Right ventricle myocardium superior (tissue), 1 donor: ENCODE measurements around the gene NR4A3. TPM values are rescaled to one million over a fixed set of nuclear protein-coding genes. Genes with fewer than 3 reads are reported as not detected.
"Not testable (repeated sequence)": the region's sequence is repeated elsewhere in the genome, so short reads cannot be mapped to it uniquely, and the experiment has no call there.

Experiments used
- ATAC-seq: fragments of 200-7000 bp; cut with Tn5 transposase; one replicate; pipeline ENCODE4 v1.9.1; 2020; ENCODE audit warnings: mild to moderate bottlenecking; ENCODE audit not compliant: poor library complexity
- DNase-seq: peaks from one replicate; pipeline ENCODE4 v3.0.0-alpha.2; 2020
- intact Hi-C: fragments of 100-400 bp; cut with DNase I; formaldehyde crosslinking; loops from one replicate; pipeline ENCODE4 v1.11.2; 2022
- long read RNA-seq: library from polyadenylated mRNA; unstranded; transcript quantifications from one replicate; pipeline ENCODE4 v2.0.0, GENCODE V29; 2021
- total RNA-seq: library from RNA; stranded (reverse); fragmentation: NEBNext Ultra II Directional; extraction: Animal tissue kit (Norgen Biotek cat#: 25700); gene quantifications from one replicate; pipeline ENCODE4 v1.2.1, GENCODE V29; 2021
- donor health status: DM: no; HTN: yes; CAD: no; lungs with severe emphysema.

Gene NR4A3
- total RNA-seq, result 3.7 TPM
- long read RNA-seq, partial matches to known transcripts, result 2 of 2 reads
- long read RNA-seq, other reads (novel, unspliced or antisense), result 0 of 2 reads

DNA sequence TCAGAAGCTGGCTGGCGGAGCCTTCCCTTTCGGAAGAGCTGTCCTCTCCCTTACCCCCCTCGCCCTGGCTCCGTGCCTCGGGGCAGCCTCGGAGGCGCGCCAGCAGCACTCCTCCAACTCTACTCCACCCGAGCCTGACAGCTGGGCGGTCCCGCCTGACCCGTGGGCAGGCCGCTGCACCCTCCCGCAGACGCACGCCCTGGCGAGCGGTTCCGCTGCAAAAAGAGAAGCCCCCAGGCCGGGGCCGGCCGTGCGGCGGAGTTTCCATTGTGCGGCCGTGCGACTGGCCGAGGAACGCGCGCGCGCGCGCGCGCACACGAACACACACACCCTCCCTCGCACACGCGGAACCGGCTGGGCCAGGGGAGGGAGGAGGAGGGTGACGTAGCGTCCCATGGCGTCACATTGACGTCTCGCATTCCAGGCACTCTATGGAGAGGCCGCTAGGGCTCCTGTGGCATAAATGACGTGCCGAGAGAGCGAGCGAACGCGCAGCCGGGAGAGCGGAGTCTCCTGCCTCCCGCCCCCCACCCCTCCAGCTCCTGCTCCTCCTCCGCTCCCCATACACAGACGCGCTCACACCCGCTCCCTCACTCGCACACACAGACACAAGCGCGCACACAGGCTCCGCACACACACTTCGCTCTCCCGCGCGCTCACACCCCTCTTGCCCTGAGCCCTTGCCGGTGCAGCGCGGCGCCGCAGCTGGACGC is at the start of gene NR4A3:
Gene NR4A3, plus strand, starts transcription at position 490 of the 713 bp plus-strand sequence. CDS start 6,158 bp downstream, outside the sequence.
- DNase-seq, result peak; percentile 96
- ATAC-seq, result peak; percentile 81
- intact Hi-C loops, result loop anchor here (10.0 kb wide), 2 partner anchors 73 to 467 kb away; no protein-coding TSS in a partner anchor

DNA sequence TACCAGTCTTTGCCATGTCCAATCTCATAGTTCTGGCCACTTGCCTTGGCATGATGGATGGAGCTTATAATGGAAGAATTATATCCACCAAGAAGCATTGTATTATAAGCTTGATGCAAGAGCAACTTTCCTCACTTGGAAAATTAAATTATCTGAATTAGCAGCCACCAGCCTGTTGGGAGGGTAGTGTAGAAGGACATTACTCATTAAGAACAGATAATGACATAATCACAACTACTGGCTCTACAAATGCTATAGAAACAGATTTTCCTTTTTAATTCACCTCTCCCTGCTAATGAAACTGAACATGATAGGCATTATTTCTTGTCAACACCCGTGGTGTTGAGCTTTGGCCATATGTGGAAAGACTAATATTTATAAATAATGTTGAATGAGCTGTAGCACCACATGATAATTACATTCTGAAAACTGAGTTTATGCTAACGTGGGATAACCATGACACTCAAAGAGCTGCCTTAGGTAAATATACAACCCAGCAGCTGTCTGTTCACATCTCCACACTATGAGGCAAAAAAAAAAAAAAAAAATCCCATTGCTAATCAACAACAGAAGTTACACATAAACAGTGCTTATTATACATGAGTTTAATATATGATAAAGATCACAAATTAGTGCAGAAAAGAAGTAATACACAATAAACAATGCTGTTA is 48.1 kb upstream of the NR4A3 start:
- intact Hi-C loops, result no loop called here
- DNase-seq (no peak), ATAC-seq (no peak)

- DNase-seq (no peak), ATAC-seq (no peak)
- intact Hi-C loops, result no loop called here
These were observed 43.4 kb upstream of the NR4A3 start for GRCh38 chr9:99778308-99778707.

DNA sequence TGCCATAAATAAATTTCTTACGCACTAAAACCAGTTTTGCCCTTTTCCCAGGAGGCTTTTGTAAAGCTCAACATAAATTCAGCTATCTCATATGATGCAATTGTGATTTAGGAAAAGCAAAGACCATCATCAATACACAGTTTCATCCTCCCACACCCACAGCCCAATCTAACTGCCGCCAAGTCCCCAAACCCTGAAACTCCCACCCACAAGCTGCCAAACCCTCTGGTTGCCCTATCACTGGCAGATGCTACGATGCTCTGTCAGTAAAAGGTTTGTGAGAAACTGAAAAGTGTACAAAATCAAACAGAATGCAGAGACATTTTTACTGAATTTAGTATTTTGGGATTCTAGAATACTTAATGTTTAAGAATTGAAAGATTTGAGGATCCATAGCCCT is 42.8 kb upstream of the NR4A3 start:
- ATAC-seq (no peak), DNase-seq (no peak)
- intact Hi-C loops, result no loop called here

GRCh38 chr9:99779277-99779676 is 42.4 kb upstream of the NR4A3 start:
- intact Hi-C loops, result no loop called here
- DNase-seq (no peak), ATAC-seq (no peak)

GRCh38 chr9:99782349-99782748 is 39.3 kb upstream of the NR4A3 start:
- intact Hi-C loops, DNase-seq, ATAC-seq: not testable (repeated sequence)

DNA sequence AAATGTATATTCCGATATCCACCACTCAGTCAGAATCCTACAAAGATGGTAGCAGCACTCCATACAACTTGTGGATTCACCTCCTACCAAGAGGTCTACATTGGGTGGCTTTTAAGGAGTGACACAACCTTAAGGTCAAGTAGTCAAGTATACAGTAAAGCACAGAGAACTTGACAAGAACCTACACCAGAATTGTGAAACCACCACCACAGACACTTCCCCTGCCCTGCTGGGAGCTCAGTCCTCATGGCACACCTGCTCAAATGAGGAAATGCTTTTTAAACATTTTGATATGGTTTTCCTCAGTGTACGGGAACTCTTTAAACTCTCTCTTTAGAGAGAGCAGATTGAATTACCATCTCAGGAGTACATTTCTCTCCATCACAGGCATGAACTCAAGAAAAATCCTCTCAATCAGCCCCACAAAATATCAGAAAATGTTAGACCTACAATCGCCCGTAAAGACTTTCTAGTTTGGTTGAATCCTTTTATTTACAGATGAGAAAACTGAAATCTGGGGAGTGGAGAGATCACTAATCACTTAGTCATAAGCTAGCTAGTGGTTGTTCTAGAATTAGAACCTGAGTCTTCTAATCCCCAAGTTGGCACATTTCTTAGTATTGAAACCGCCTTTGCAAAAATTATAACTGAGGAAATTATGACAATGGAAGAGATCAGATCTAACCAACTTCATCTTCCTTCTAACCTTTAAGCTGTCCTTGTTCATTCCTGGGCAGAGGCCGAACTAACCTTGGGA is 38.5 kb upstream of the NR4A3 start:
- no peak for DNase-seq
- intact Hi-C loops, result no loop called here
- no peak for ATAC-seq

- intact Hi-C loops, result no loop called here
- ATAC-seq, result no peak
- no peak for DNase-seq
These were observed 37.9 kb upstream of the NR4A3 start for GRCh38 chr9:99783799-99784198.

DNA sequence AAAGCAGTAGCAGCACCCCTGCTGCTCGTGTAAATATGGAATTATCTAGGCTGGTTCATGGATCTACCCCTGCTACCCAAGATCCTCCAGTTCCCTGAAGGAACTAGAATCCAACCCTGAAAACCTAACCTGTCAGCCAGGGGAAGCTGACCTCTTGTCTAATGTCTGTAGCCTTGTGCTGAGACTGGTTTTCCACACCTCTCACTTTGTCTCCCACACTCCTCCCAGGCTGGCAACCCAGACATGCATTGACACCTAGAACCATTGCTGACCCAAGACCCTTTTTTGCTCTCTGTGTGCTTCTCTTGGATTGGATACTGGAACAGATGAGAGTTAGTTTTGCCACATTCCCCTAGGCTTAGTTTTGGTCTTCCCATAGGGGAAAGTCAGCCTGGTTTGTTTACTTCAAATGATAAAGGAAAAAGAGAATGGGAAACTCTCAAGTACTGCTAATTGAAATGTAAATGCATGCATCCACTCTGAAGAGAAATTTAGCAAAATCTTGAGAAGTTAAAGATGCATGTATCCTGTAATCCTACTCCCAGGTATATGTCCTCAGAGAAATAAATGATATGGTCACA is 36.6 kb upstream of the NR4A3 start:
- no peak for DNase-seq
- intact Hi-C loops, result no loop called here

DNA sequence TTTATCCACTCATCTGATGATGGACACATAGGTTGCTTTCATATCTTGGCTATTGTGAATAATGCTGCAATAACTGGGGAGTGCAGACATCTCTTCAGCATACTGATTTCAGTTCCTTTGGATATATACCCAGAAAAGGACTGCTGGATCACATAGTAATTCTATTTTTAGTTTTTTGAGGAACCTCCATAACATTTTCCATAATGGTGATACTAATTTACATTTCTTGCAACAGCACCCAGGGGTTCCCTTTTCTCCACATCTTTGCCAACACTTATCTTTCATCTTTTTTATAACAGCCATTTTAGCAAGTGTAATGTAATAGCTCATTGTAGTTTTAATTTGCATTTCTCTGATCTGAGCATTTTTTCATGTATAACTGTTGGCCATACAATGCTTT is 34.1 kb upstream of the NR4A3 start:
- ATAC-seq, result no peak
- no peak for DNase-seq
- intact Hi-C loops, result no loop called here

More for the DNA sequence above, 36.6 kb upstream of the NR4A3 start:
- no peak for ATAC-seq

- ATAC-seq, result no peak
- intact Hi-C loops, result no loop called here
These were observed 28.2 kb upstream of the NR4A3 start for GRCh38 chr9:99793528-99793927.

GRCh38 chr9:99796231-99796630 is 25.5 kb upstream of the NR4A3 start:
- intact Hi-C loops, result no loop called here
- ATAC-seq (no peak), DNase-seq (no peak)

More at GRCh38 chr9:99793528-99793927, 28.2 kb upstream of the NR4A3 start:
- DNase-seq, result no peak

DNA sequence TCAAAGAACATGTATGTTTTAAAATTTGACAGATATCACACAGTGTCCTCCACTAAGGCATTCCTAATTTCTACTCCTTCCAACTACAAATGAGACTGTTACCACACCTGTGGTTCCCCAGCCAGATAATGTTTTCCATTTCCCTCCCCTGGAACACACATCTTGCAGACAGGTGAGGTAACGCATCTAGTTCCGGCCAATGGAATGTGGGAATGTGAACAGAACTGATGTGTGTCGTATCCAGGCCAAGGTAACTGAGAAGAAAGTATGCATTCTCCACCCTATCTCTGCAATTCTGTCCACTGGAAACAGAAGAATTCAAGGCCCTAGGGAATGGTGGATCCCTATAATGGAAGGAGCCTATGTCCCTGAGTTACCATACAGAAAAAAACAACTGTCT is 19.9 kb upstream of the NR4A3 start:
- intact Hi-C loops, result no loop called here
- no peak for ATAC-seq
- DNase-seq, result no peak

- intact Hi-C loops, result no loop called here
- DNase-seq, result no peak
- no peak for ATAC-seq
These were observed 18.0 kb upstream of the NR4A3 start for GRCh38 chr9:99803694-99804093.

DNA sequence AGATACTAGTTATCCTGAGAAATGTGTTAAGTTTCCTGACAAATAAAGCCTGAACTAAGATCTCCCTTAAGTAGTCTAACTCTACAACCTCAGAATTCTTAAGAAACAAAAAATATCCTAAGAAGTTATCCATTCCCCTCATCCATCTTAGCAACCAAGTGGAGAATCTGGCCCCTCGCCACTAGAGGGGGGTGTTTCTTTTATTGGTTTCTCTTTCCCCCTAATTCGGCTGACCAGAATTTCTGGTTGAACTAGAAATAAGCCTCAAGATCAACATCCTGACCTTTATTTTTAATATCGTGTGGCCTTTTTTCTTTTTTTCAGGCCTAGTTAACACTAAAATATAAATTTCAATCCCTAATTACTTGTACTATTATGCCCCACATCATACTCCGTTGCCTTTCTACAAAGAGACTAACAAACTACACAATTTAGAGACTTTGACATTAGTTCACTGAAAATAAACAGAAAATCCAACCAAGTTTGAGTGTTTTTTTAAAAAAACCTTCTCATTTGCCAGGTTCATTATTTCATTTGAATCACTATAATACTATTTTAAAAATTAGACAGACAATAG is 14.3 kb upstream of the NR4A3 start:
- DNase-seq (peak; percentile 70), ATAC-seq (peak; percentile 63)
- intact Hi-C loops, result no loop called here

- no peak for DNase-seq
- ATAC-seq, result no peak
- intact Hi-C loops, result no loop called here
These were observed 13.7 kb upstream of the NR4A3 start for GRCh38 chr9:99807956-99808355.

DNA sequence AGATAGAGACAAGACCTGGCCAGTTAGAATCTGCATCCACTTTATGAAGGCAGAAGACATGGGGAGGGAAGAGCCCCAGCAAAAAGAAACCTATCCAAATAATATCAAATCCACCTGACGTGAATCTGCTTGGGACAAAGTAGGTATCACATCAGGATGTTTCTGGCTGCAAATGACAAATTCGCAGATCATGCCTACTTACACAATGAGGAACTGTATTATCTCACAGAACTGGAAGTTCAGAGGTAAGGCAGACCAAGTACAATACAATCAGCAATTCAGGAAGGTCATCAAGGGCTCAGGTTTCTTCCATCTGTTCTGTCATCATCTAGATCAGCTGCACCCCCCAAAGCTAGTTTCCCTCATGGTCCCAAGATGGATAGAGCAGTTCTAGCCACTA is 13.2 kb upstream of the NR4A3 start:
- intact Hi-C loops, result no loop called here
- no peak for DNase-seq
- no peak for ATAC-seq

DNA sequence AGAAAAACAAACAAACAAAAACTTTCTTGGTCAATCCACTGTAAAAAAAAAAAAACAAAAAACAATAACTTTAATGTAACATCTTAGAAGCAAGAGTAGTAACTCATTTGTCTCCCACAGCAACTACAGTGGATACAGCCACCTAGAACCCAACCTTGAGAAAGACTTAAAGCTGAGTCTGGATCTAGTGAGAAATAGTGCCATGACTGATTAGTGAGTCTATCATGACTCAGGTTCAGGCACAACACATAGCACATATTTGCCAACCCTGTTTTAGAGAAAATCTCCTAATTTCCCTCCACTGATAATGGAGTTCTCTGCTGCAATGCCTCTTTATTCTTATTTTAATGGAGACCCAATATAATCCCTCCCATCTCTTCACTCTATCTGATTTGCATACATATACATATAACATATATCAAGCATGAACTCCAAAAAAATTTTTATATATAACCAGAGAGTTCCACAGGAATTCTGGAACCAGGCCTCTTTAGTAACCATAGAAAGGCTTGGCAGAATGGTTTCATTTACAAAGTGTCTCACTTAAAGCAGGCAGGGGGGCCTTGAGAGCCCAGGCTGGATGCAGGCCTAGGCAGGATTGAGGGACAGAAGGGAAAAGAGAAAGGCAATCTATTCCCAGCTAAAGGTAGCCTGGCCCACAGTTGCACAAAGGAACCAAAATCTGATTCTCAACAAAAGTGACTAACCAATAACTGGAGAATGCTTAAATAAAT is 11.9 kb upstream of the NR4A3 start:
- intact Hi-C loops, result no loop called here
- DNase-seq, result no peak
- ATAC-seq, result no peak
